ENCODE results near the gene MEX3B.

The MEX3B gene

DNA sequence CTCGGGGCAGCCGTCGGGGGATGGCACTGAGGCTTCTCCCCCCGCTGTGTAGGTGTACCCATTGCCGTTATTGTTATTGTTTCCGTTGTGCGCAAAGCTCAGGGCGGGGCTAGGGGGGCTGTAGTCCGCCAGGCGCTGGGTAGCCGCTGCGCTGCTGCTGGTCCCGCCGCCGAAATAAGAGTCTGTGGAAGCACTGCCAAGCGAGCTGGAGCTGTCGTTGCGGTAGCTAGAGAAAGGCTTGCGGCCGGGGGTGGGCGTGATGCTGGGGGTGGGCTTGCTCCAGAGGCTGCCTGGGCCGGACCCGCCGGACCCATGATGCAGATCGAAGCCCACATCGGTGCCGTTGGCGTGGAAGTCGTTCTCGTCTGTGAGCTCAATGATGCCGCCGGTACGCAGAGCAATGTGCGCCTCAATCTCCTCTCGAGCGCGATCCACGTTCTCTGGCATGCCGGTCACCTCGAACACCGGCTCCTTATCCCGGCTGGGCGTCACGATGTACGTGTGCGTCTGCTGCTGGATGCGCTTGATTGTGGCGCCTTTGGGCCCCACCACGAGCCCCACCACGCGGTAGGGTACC lies 1.9 kb downstream of the MEX3B start:
- peaks cover 5% of the 10 kb centered on the region; the same call in 1 of the 2 replicates for H3K27me3 ChIP-seq (ENCODE audit: control insufficient read depth, low read length)
- H3K4me3 ChIP-seq (ENCODE audit: low read length) = no peak overlapping the region
- H3F3A ChIP-seq (ENCODE audit: control insufficient read depth, insufficient read depth) = 0 out of 2 replicates have a peak, but pooled peaks cover 7% of the 10 kb centered on the region
- H3K4me1 ChIP-seq (ENCODE audit: control insufficient read depth, low read length) = peaks cover 7% of the 10 kb centered on the region
- TF ChIP-seq, protein P1, sequence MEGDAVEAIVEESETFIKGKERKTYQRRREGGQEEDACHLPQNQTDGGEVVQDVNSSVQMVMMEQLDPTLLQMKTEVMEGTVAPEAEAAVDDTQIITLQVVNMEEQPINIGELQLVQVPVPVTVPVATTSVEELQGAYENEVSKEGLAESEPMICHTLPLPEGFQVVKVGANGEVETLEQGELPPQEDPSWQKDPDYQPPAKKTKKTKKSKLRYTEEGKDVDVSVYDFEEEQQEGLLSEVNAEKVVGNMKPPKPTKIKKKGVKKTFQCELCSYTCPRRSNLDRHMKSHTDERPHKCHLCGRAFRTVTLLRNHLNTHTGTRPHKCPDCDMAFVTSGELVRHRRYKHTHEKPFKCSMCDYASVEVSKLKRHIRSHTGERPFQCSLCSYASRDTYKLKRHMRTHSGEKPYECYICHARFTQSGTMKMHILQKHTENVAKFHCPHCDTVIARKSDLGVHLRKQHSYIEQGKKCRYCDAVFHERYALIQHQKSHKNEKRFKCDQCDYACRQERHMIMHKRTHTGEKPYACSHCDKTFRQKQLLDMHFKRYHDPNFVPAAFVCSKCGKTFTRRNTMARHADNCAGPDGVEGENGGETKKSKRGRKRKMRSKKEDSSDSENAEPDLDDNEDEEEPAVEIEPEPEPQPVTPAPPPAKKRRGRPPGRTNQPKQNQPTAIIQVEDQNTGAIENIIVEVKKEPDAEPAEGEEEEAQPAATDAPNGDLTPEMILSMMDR (IDR thresholded peaks at IDR 0.05; ENCODE audit: low read depth, low read length, poor library complexity, severe bottlenecking) = no peak
- TF ChIP-seq EZH2phosphoT487 (IDR thresholded peaks at IDR 0.05; ENCODE audit: borderline replicate concordance, low read length) = no peak
- no peaks in the 10 kb centered on the region for H3K9me3 ChIP-seq (ENCODE audit: control insufficient read depth, insufficient read depth, low read length)
- peaks cover 12% of the 10 kb centered on the region; the same call in 1 of the 2 replicates for H3K36me3 ChIP-seq (ENCODE audit: control insufficient read depth, low read length)
- H3K79me2 ChIP-seq (ENCODE audit: control insufficient read depth, low read length) = peaks cover 22% of the 10 kb centered on the region
- H3K27ac ChIP-seq (ENCODE audit: low read depth, low read length) = no peak overlapping the region
- H3K4me2 ChIP-seq (ENCODE audit: low read length) = peak overlapping the region; percentile 81; the same call in 1 of the 2 replicates
- H3K9me2 ChIP-seq (replicated peaks; ENCODE audit: control insufficient read depth, low read length) = no peaks in the 10 kb centered on the region
- H4K20me1 ChIP-seq (ENCODE audit: control insufficient read depth, insufficient read depth, low read depth, low read length) = no peaks in the 10 kb centered on the region; the same call in 1 of the 2 replicates

DNA sequence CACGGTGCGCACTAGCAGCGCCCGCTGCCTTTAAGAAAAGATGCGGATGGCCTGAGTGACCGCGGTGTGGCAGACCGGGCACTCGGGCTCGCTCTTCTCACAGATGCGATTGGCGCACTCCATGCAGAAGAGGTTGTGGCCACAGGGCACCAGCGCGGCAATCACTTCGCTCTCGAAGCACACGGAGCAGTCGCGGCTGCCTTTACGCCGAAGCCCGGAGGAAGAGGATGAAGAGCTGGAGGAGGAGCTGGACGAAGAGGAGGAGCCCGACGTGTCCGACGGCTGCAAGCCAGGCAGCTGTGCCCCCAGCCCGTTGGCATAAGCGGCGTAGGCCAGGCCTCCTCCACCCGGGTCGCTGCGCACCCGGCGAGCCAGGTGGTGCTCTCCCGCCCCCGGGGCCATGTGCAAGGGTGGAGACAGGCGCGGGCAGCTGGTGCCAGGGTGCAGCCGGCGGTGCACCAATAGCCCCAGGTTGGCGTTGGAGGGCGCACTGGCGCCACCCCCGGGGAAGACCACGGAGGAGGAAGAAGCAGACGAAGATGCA lies 2.6 kb downstream of the MEX3B start:
- H3K4me1 ChIP-seq (ENCODE audit: control insufficient read depth, low read length) = peaks cover 7% of the 10 kb centered on the region
- no peaks in the 10 kb centered on the region for H3K9me3 ChIP-seq (ENCODE audit: control insufficient read depth, insufficient read depth, low read length)
- peaks cover 12% of the 10 kb centered on the region; the same call in 1 of the 2 replicates for H3K36me3 ChIP-seq (ENCODE audit: control insufficient read depth, low read length)
- H3K4me2 ChIP-seq (ENCODE audit: low read length) = no peak overlapping the region
- H3K79me2 ChIP-seq (ENCODE audit: control insufficient read depth, low read length) = peaks cover 22% of the 10 kb centered on the region
- H3K4me3 ChIP-seq (ENCODE audit: low read length) = no peak overlapping the region
- TF ChIP-seq EZH2phosphoT487 (IDR thresholded peaks at IDR 0.05; ENCODE audit: borderline replicate concordance, low read length) = no peak
- 0 out of 2 replicates have a peak, but pooled peaks cover 7% of the 10 kb centered on the region for H3F3A ChIP-seq (ENCODE audit: control insufficient read depth, insufficient read depth)
- no peaks in the 10 kb centered on the region for H3K9me2 ChIP-seq (replicated peaks; ENCODE audit: control insufficient read depth, low read length)
- H3K27me3 ChIP-seq (ENCODE audit: control insufficient read depth, low read length) = peaks cover 3% of the 10 kb centered on the region; the same call in 1 of the 2 replicates
- no peaks in the 10 kb centered on the region; the same call in 1 of the 2 replicates for H4K20me1 ChIP-seq (ENCODE audit: control insufficient read depth, insufficient read depth, low read depth, low read length)
- no peak overlapping the region for H3K27ac ChIP-seq (ENCODE audit: low read depth, low read length)

DNA sequence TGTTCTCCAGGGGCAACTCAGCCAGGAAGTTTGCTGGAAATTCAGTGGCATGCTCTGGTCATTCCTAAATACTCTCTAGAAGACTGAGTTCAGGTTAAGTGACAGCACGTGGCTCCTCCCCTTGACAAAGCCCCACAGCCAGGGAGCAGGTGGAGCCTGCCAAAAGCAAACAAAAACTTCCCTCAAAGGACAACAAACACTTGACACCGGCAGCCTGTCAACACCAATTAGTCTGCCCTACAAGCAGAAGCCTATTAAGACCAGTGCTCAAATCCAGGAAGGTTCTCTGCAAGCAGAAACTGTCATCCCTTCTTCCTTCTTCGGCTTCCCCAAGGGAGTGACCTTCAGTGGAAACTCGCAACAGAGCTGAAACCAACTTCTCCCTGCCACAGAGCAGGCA lies 5.0 kb downstream of the MEX3B start:
- H3K27me3 ChIP-seq (ENCODE audit: control insufficient read depth, low read length) = no peaks in the 10 kb centered on the region
- peaks cover 22% of the 10 kb centered on the region for H3K79me2 ChIP-seq (ENCODE audit: control insufficient read depth, low read length)
- H3K9me2 ChIP-seq (replicated peaks; ENCODE audit: control insufficient read depth, low read length) = no peaks in the 10 kb centered on the region
- peaks cover 7% of the 10 kb centered on the region for H3K4me1 ChIP-seq (ENCODE audit: control insufficient read depth, low read length)
- no peaks in the 10 kb centered on the region; the same call in 1 of the 2 replicates for H4K20me1 ChIP-seq (ENCODE audit: control insufficient read depth, insufficient read depth, low read depth, low read length)
- H3F3A ChIP-seq (ENCODE audit: control insufficient read depth, insufficient read depth) = 0 out of 2 replicates have a peak, but pooled peaks cover 7% of the 10 kb centered on the region
- no peak overlapping the region for H3K4me3 ChIP-seq (ENCODE audit: low read length)
- no peak overlapping the region for H3K4me2 ChIP-seq (ENCODE audit: low read length)
- peaks cover 12% of the 10 kb centered on the region; the same call in 1 of the 2 replicates for H3K36me3 ChIP-seq (ENCODE audit: control insufficient read depth, low read length)
- H3K9me3 ChIP-seq (ENCODE audit: control insufficient read depth, insufficient read depth, low read length) = no peaks in the 10 kb centered on the region
- H3K27ac ChIP-seq (ENCODE audit: low read depth, low read length) = no peak overlapping the region
- TF ChIP-seq EZH2phosphoT487 (IDR thresholded peaks at IDR 0.05; ENCODE audit: borderline replicate concordance, low read length) = no peak
- TF ChIP-seq, protein P1 (IDR thresholded peaks at IDR 0.05; ENCODE audit: low read depth, low read length, poor library complexity, severe bottlenecking) = no peak

DNA sequence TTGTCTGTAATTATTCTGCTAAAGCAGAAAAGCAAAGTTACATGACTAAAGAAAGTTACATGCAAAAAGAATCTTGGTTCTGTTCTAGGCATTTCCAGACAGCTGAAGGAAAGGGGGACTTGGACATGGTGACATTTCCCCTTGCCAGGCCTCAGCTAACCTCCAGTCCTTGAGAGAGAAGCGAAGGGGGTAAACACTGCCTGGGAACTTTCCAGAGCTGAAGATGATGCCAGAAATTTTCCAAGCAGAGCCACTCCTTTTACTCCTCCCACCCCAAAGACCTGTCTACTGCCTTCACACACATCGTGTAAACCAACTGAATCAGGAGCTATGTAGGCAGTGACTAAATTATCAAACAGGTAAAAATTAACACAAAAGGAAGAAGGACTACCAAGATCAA lies 5.4 kb downstream of the MEX3B start:
- Histone ChIP-seq H3K4me1 (ENCODE audit: control insufficient read depth, low read length) (peaks cover 7% of the 10 kb centered on the region), H3K9me2 (replicated peaks; ENCODE audit: control insufficient read depth, low read length) (no peaks in the 10 kb centered on the region), H3K79me2 (ENCODE audit: control insufficient read depth, low read length) (peaks cover 19% of the 10 kb centered on the region), H3K27me3 (ENCODE audit: control insufficient read depth, low read length) (no peaks in the 10 kb centered on the region), H4K20me1 (ENCODE audit: control insufficient read depth, insufficient read depth, low read depth, low read length) (no peaks in the 10 kb centered on the region; the same call in 1 of the 2 replicates), H3F3A (ENCODE audit: control insufficient read depth, insufficient read depth) (0 out of 2 replicates have a peak, but pooled peaks cover 7% of the 10 kb centered on the region), H3K9me3 (ENCODE audit: control insufficient read depth, insufficient read depth, low read length) (no peaks in the 10 kb centered on the region), H3K4me2 (ENCODE audit: low read length) (no peak overlapping the region), H3K4me3 (ENCODE audit: low read length) (no peak overlapping the region), H3K36me3 (ENCODE audit: control insufficient read depth, low read length) (peaks cover 12% of the 10 kb centered on the region; the same call in 1 of the 2 replicates), H3K27ac (ENCODE audit: low read depth, low read length) (no peak overlapping the region)
- TF ChIP-seq, protein P1 (IDR thresholded peaks at IDR 0.05; ENCODE audit: low read depth, low read length, poor library complexity, severe bottlenecking) = no peak
- TF ChIP-seq EZH2phosphoT487 (IDR thresholded peaks at IDR 0.05; ENCODE audit: borderline replicate concordance, low read length) = no peak

Measured in DOHH2 (cell line).